HepG2 (cell line): Measurements from ENCODE around the gene THEMIS. TPM values are rescaled to one million over a fixed set of nuclear protein-coding genes. Genes with fewer than 3 reads are reported as not detected.

Experiments
- ATAC-seq: fragments of 200-7000 bp; cut with Tn5 transposase; 3 replicates; pipeline ENCODE4 v1.9.1; 2020; ENCODE audit warnings: mild to moderate bottlenecking, moderate library complexity
- BruUV-seq: library from RNA; stranded (reverse); fragments of 400-500 nt; replicated peaks from 2 replicates; lab custom pipeline; 2021; lab: Mats Ljungman, UMichigan
- CTCF ChIA-PET: fragments of 300-600 bp; formaldehyde crosslinking; extraction: SDS; loops from one replicate; lab custom pipeline; 2021; ENCODE audit warnings: low total read pairs, inconsistent platforms, low intra/inter-chr PET ratio; lab: Yijun Ruan, JAX
- POLR2A ChIA-PET: fragments of 350-600 bp; sonication (Branson Sonifier 250); formaldehyde crosslinking; loops from one replicate; lab custom pipeline; 2020; ENCODE audit warnings: antibody characterized with exemption, inconsistent platforms; lab: Yijun Ruan, JAX
- DNase-seq: peaks from one replicate; pipeline ENCODE4 v3.0.0-alpha.2; 2015; ENCODE audit warnings: low spot score
- FAIRE-seq: peaks from 3 replicates; lab custom pipeline; 2011; peaks lifted over from hg19 to GRCh38; lab: Jason Lieb, UNC
- H2AFZ ChIP-seq: one replicate; pipeline ENCODE4 v1.6.1; 2011; ENCODE audit warnings: low read length, inconsistent platforms
- H3K27ac ChIP-seq: fragments of 300-600 bp; 3 replicates; pipeline ENCODE4 v1.8.0; 2011; ENCODE audit warnings: mixed run types, mild to moderate bottlenecking, mixed read lengths, low read length, inconsistent platforms; ENCODE audit not compliant: insufficient read depth; ENCODE audit errors: extremely low read length
- H3K27me3 ChIP-seq, 2 experiments: fragments of 200-600 bp in 1 of 2; 2 replicates in 1 of 2; 3 replicates in 1 of 2; pipeline versions ENCODE4 v1.6.0 to v1.8.0; 2011; ENCODE audit warnings: low read length in 2 of 2, mild to moderate bottlenecking in 2 of 2, moderate library complexity in 2 of 2, inconsistent platforms in 1 of 2; ENCODE audit not compliant: insufficient read depth in 2 of 2, control insufficient read depth in 1 of 2
- H3K36me3 ChIP-seq, 2 experiments: fragments of 200-600 bp in 1 of 2; replicated peaks in 1 of 2; 2 replicates in 1 of 2; 3 replicates in 1 of 2; pipeline versions ENCODE4 v1.5.1 to v1.8.0; 2011; ENCODE audit warnings: low read length in 2 of 2, inconsistent platforms in 1 of 2; ENCODE audit not compliant: insufficient read depth in 2 of 2, control insufficient read depth in 1 of 2
- H3K4me1 ChIP-seq: 2 replicates; pipeline ENCODE4 v1.5.1; 2012; ENCODE audit warnings: low read length, inconsistent platforms; ENCODE audit not compliant: insufficient read depth
- H3K4me2 ChIP-seq: 2 replicates; pipeline ENCODE4 v1.6.0; 2011; ENCODE audit warnings: low read depth, low read length, inconsistent platforms
- H3K4me3 ChIP-seq, 3 experiments: fragments of 200-600 bp in 1 of 3; sonication (generic), shearing (Covaris generic) in 1 of 3; replicated peaks in 1 of 3; 2 replicates each; pipeline ENCODE4 v1.5.1; 2011 to 2016; ENCODE audit warnings: low read length in 3 of 3, inconsistent platforms in 2 of 3, low read depth in 2 of 3, mild to moderate bottlenecking in 2 of 3, control low read depth in 1 of 3, mixed read lengths in 1 of 3; ENCODE audit not compliant: insufficient read depth in 1 of 3
- H3K79me2 ChIP-seq: one replicate; pipeline ENCODE4 v1.6.1; 2011; ENCODE audit warnings: low read length, inconsistent platforms; ENCODE audit not compliant: insufficient read depth
- H3K9ac ChIP-seq: 2 replicates; pipeline ENCODE4 v1.6.0; 2011; ENCODE audit warnings: mild to moderate bottlenecking, low read depth, low read length, inconsistent platforms; ENCODE audit not compliant: insufficient read depth
- H3K9me3 ChIP-seq: 2 replicates; pipeline ENCODE4 v1.5.1; 2012; ENCODE audit warnings: mild to moderate bottlenecking, low read length
- H4K20me1 ChIP-seq: 2 replicates; pipeline ENCODE4 v1.6.0; 2011; ENCODE audit warnings: inconsistent platforms, mild to moderate bottlenecking, low read length, moderate library complexity; ENCODE audit not compliant: insufficient read depth
- MAFF ChIP-seq: IDR thresholded peaks from 2 replicates; pipeline ENCODE4 v1.6.1; 2011; ENCODE audit warnings: low read depth, low read length, improper control_type of control experiment
- MAFK ChIP-seq, 2 experiments: IDR thresholded peaks in 1 of 2; conservative IDR thresholded peaks in 1 of 2; 2 replicates each; pipeline ENCODE4 v1.6.1; 2011; ENCODE audit warnings: improper control_type of control experiment in 2 of 2, low read length in 2 of 2
- RBAK ChIP-seq: sonication (generic); formaldehyde crosslinking; IDR thresholded peaks from 2 replicates; pipeline ENCODE4 v1.5.1; 2020; ENCODE audit warnings: mild to moderate bottlenecking, missing genetic modification reagents
- SRSF1 ChIP-seq: fragments of 200-400 bp; formaldehyde crosslinking; optimal IDR thresholded peaks from 2 replicates; pipeline ENCODE3; 2017; ENCODE audit warnings: mild to moderate bottlenecking, low read depth, low read length, moderate library complexity
- TAF15 ChIP-seq: fragments of 200-400 bp; formaldehyde crosslinking; IDR thresholded peaks from one replicate; pipeline ENCODE4 v1.6.1; 2018; ENCODE audit warnings: mild to moderate bottlenecking, low read depth, low read length; ENCODE audit not compliant: poor library complexity, severe bottlenecking
- ZIK1 ChIP-seq: sonication (generic); formaldehyde crosslinking; IDR thresholded peaks from 2 replicates; pipeline ENCODE4 v1.5.0; 2020; ENCODE audit warnings: mild to moderate bottlenecking, low read depth, missing genetic modification reagents, borderline replicate concordance
- ZNF121 ChIP-seq: sonication (generic); formaldehyde crosslinking; IDR thresholded peaks from 2 replicates; pipeline ENCODE4 v1.5.0; 2020; ENCODE audit warnings: mild to moderate bottlenecking, missing genetic modification reagents
- ZNF44 ChIP-seq: sonication (generic); formaldehyde crosslinking; IDR thresholded peaks from 2 replicates; pipeline ENCODE4 v1.5.1; 2020; ENCODE audit warnings: mild to moderate bottlenecking, missing genetic modification reagents
- ZNF512 ChIP-seq: sonication (generic); formaldehyde crosslinking; IDR thresholded peaks from 2 replicates; pipeline ENCODE4 v1.4.0; 2020; ENCODE audit warnings: mild to moderate bottlenecking, missing genetic modification reagents
- ZNF614 ChIP-seq: IDR thresholded peaks from 2 replicates; pipeline ENCODE4 v1.6.1; 2018; ENCODE audit warnings: missing biosample characterization, missing genetic modification reagents, inconsistent platforms, borderline replicate concordance
- WGBS: methylation state at CpG from one replicate; pipeline ENCODE4 v1.1.6; 2017; ENCODE audit warnings: low lambda C conversion rate; 5-methylcytosine and 5-hydroxymethylcytosine counted together
- in situ Hi-C: cut with HindIII; loops from 2 replicates; pipeline ENCODE4 v1.10.0; 2017; ENCODE audit warnings: low pct_unique_long_range_greater_than_20kb; ENCODE audit not compliant: extremely low pct_ligation_motif_present
- intact Hi-C: fragments of 100-400 bp; cut with micrococcal nuclease; formaldehyde crosslinking; loops from one replicate; pipeline ENCODE4 v1.10.0; 2022; ENCODE audit not compliant: unreplicated experiment
- polyA plus RNA-seq, 8 experiments: library from polyadenylated mRNA; depleted of rRNA in 3 of 8; stranded (reverse) in 7 of 8; unstranded in 1 of 8; fragments of >200 nt; fragmentation: Illumina TruSeq in 4 of 8; extraction: Trizol in 4 of 8; gene quantifications; 2 replicates each; pipeline versions ENCODE4 v1.2.1 to v1.2.3, GENCODE V29; 2011 to 2016; ENCODE audit warnings: low read depth in 4 of 8, missing spikeins in 1 of 8, mixed read lengths in 1 of 8; ENCODE audit not compliant: insufficient read depth in 1 of 8
- total RNA-seq, 5 experiments: library from RNA; depleted of rRNA; stranded (reverse); fragments of >200 nt; fragmentation: Illumina TruSeq; extraction: Trizol; gene quantifications; 2 replicates each; pipeline ENCODE4 v1.2.3, GENCODE V29; 2016; ENCODE audit warnings: low read depth in 1 of 5
- TF ChIP-seq, protein P1 (sequence below): sonication (generic); formaldehyde crosslinking; IDR thresholded peaks from 2 replicates; pipeline ENCODE4 v1.5.0; 2020; ENCODE audit warnings: mild to moderate bottlenecking, missing genetic modification reagents, borderline replicate concordance
- TF ChIP-seq, protein P2 (sequence below): sonication (generic); formaldehyde crosslinking; IDR thresholded peaks from 2 replicates; pipeline ENCODE4 v1.4.0; 2020; ENCODE audit warnings: missing genetic modification reagents, mild to moderate bottlenecking, borderline replicate concordance

Gene THEMIS
- total and polyA plus RNA-seq, 2 of the 13 experiments (the other 11 are each of a cell fraction or from before 2014, with no cell fraction given) = not detected

GRCh38 chr6:127768223-127768622, 132.6 kb downstream of the THEMIS start:
- TF ChIP-seq TAF15 (no peak), ZIK1 (CRISPR knock-in tag) (no peak), ZNF44 (no peak), ZNF512 (CRISPR knock-in tag) (no peak), RBAK (CRISPR knock-in tag) (no peak), MAFK (conservative IDR thresholded peaks at IDR 0.05 in 1 of 2, IDR thresholded peaks at IDR 0.05 in 1 of 2; ENCODE audit: low read length in 2 of 2) (peak; percentile 97), MAFF (peak; percentile 96), SRSF1 (no peak), ZNF121 (CRISPR knock-in tag) (no peak), ZNF614 (CRISPR knock-in tag) (no peak)
- TF ChIP-seq, protein P1, sequence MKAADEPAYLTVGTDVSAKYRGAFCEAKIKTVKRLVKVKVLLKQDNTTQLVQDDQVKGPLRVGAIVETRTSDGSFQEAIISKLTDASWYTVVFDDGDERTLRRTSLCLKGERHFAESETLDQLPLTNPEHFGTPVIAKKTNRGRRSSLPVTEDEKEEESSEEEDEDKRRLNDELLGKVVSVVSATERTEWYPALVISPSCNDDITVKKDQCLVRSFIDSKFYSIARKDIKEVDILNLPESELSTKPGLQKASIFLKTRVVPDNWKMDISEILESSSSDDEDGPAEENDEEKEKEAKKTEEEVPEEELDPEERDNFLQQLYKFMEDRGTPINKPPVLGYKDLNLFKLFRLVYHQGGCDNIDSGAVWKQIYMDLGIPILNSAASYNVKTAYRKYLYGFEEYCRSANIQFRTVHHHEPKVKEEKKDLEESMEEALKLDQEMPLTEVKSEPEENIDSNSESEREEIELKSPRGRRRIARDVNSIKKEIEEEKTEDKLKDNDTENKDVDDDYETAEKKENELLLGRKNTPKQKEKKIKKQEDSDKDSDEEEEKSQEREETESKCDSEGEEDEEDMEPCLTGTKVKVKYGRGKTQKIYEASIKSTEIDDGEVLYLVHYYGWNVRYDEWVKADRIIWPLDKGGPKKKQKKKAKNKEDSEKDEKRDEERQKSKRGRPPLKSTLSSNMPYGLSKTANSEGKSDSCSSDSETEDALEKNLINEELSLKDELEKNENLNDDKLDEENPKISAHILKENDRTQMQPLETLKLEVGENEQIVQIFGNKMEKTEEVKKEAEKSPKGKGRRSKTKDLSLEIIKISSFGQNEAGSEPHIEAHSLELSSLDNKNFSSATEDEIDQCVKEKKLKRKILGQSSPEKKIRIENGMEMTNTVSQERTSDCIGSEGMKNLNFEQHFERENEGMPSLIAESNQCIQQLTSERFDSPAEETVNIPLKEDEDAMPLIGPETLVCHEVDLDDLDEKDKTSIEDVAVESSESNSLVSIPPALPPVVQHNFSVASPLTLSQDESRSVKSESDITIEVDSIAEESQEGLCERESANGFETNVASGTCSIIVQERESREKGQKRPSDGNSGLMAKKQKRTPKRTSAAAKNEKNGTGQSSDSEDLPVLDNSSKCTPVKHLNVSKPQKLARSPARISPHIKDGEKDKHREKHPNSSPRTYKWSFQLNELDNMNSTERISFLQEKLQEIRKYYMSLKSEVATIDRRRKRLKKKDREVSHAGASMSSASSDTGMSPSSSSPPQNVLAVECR (CRISPR knock-in tag) = no peak
- TF ChIP-seq, protein P2, sequence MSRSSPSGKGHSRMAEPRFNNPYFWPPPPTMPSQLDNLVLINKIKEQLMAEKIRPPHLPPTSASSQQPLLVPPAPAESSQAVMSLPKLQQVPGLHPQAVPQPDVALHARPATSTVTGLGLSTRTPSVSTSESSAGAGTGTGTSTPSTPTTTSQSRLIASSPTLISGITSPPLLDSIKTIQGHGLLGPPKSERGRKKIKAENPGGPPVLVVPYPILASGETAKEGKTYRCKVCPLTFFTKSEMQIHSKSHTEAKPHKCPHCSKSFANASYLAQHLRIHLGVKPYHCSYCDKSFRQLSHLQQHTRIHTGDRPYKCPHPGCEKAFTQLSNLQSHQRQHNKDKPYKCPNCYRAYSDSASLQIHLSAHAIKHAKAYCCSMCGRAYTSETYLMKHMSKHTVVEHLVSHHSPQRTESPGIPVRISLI (CRISPR knock-in tag) = no peak
- H3K27ac ChIP-seq = no peak overlapping the region
- H3K79me2 ChIP-seq = no peaks in the 10 kb centered on the region
- H3K27me3 ChIP-seq = no peaks in the 10 kb centered on the region
- ChIA-PET POLR2A (no interaction called here), CTCF (no interaction called here)
- FAIRE-seq = no peak
- H4K20me1 ChIP-seq = no peaks in the 10 kb centered on the region
- H3K4me1 ChIP-seq = no peaks in the 10 kb centered on the region
- intact Hi-C loops = no loop called here
- ATAC-seq = no peak
- H3K9me3 ChIP-seq = no peaks in the 10 kb centered on the region
- 11% methylated on average over 3 of the region's 3 CpGs for WGBS
- H3K4me2 ChIP-seq = no peak overlapping the region
- H3K4me3 ChIP-seq = no peak overlapping the region; a peak in 1 of 6 replicates
- in situ Hi-C loops = no loop called here
- no peak for DNase-seq
- BruUV-seq = no TSS peak
- H2AFZ ChIP-seq = no peak overlapping the region
- H3K9ac ChIP-seq = no peak overlapping the region
- H3K36me3 ChIP-seq = no peaks in the 10 kb centered on the region
